ENCODE results near the gene EXOSC6. TPM values are rescaled to one million over a fixed set of nuclear protein-coding genes. Genes with fewer than 3 reads are reported as not detected.
"Not testable (repeated sequence)": the region's sequence is repeated elsewhere in the genome, so short reads cannot be mapped to it uniquely, and the experiment has no call there.

EXOSC6 gene
- 28.9 and 29.3 TPM in 2 replicates for total RNA-seq

- TF ChIP-seq CTCF (conservative IDR thresholded peaks at IDR 0.05; ENCODE audit: low read depth, low read length): peak; percentile 81
- peak within 1 kb of the TSS; percentile 77 for H3K4me3 ChIP-seq (ENCODE audit: low read depth, low read length)
- DNase-seq (ENCODE audit: low read depth): peak; percentile 40
These were observed at the start of gene EXOSC6 for GRCh38 chr16:70251629-70252354. EXOSC6 (minus strand) TSS chr16:70251940; CDS start chr16:70251900, 40 bp downstream.

GRCh38 chr16:70301121-70301520 is 49.4 kb upstream of the EXOSC6 start:
- no peak for DNase-seq (ENCODE audit: low read depth)
- no peak for TF ChIP-seq CTCF (conservative IDR thresholded peaks at IDR 0.05; ENCODE audit: low read depth, low read length)
- no peak overlapping the region for H3K4me3 ChIP-seq (ENCODE audit: low read depth, low read length)

GRCh38 chr16:70298988-70299938 is 47.5 kb upstream of the EXOSC6 start, which contains the start of gene DDX19B:
DDX19B (plus strand) TSS chr16:70299186; CDS start chr16:70299298, 112 bp downstream.
- TF ChIP-seq CTCF (conservative IDR thresholded peaks at IDR 0.05; ENCODE audit: low read depth, low read length): no peak
- H3K4me3 ChIP-seq (ENCODE audit: low read depth, low read length): peak within 1 kb of the TSS; percentile 94
- DNase-seq (ENCODE audit: low read depth): no peak

- no peak for DNase-seq (ENCODE audit: low read depth)
- no peak overlapping the region for H3K4me3 ChIP-seq (ENCODE audit: low read depth, low read length)
- TF ChIP-seq CTCF (conservative IDR thresholded peaks at IDR 0.05; ENCODE audit: low read depth, low read length): no peak
These were observed 43.9 kb upstream of the EXOSC6 start for GRCh38 chr16:70295634-70296033.

- TF ChIP-seq CTCF (conservative IDR thresholded peaks at IDR 0.05; ENCODE audit: low read depth, low read length): no peak
- H3K4me3 ChIP-seq (ENCODE audit: low read depth, low read length): no peak overlapping the region
- DNase-seq (ENCODE audit: low read depth): no peak
These were observed 42.8 kb upstream of the EXOSC6 start for GRCh38 chr16:70294385-70295025.

GRCh38 chr16:70292148-70292547 is 40.4 kb upstream of the EXOSC6 start:
- not testable (repeated sequence) for H3K4me3 ChIP-seq (ENCODE audit: low read depth, low read length); DNase-seq (ENCODE audit: low read depth)

Data from epithelial cell of proximal tubule (primary cell).